GM12878 (cell line): Measurements from ENCODE around the gene ACOT12. TPM values are rescaled to one million over a fixed set of nuclear protein-coding genes. Genes with fewer than 3 reads are reported as not detected.

ENCODE experiments used
- ASH2L ChIP-seq: fragments of 300-600, 200-600 bp; sonication (generic); IDR thresholded peaks from 2 replicates; pipeline ENCODE4 v1.6.1; 2017; ENCODE audit warnings: low read depth, mild to moderate bottlenecking, borderline replicate concordance
- BHLHE40 ChIP-seq, 2 experiments: fragments of 450-650 bp in 1 of 2; IDR thresholded peaks; 2 replicates each; pipeline ENCODE4 v1.6.1; 2011 to 2017; ENCODE audit warnings: low read depth in 2 of 2, borderline replicate concordance in 1 of 2, improper control_type of control experiment in 1 of 2, low read length in 1 of 2, mild to moderate bottlenecking in 1 of 2
- BMI1 ChIP-seq: fragments of 450-650 bp; IDR thresholded peaks from 2 replicates; pipeline ENCODE4 v1.6.1; 2016; ENCODE audit warnings: mild to moderate bottlenecking, moderate library complexity, borderline replicate concordance
- CBX5 ChIP-seq: sonication (generic); IDR thresholded peaks from 2 replicates; pipeline ENCODE4 v1.6.1; 2016; ENCODE audit warnings: low read depth, moderate library complexity, mild to moderate bottlenecking, inconsistent platforms
- EED ChIP-seq: sonication (generic); IDR thresholded peaks from 2 replicates; pipeline ENCODE4 v1.6.1; 2016; ENCODE audit warnings: antibody characterized with exemption, low read depth
- FOXK2 ChIP-seq: fragments of 450-650 bp; IDR thresholded peaks from 2 replicates; pipeline ENCODE4 v1.6.1; 2017; ENCODE audit warnings: mild to moderate bottlenecking, moderate library complexity
- IKZF1 ChIP-seq: fragments of 450-650 bp; conservative IDR thresholded peaks from 2 replicates; pipeline ENCODE4 v1.6.1; 2017; ENCODE audit warnings: antibody characterized with exemption, mild to moderate bottlenecking
- KDM1A ChIP-seq: fragments of 200-600 bp; sonication (generic); IDR thresholded peaks from 2 replicates; pipeline ENCODE4 v1.6.1; 2016; ENCODE audit warnings: borderline replicate concordance
- PML ChIP-seq: IDR thresholded peaks from 2 replicates; pipeline ENCODE4 v1.6.1; 2012; ENCODE audit warnings: low read length, inconsistent platforms
- RELA ChIP-seq: fragments of 450-650 bp; IDR thresholded peaks from 2 replicates; pipeline ENCODE4 v1.8.0; 2014; ENCODE audit warnings: borderline replicate concordance; ENCODE audit not compliant: partially characterized antibody
- SMARCA5 ChIP-seq: fragments of 450-650 bp; IDR thresholded peaks from 2 replicates; pipeline ENCODE4 v1.6.1; 2017; ENCODE audit warnings: mild to moderate bottlenecking
- SP1 ChIP-seq: IDR thresholded peaks from one replicate; pipeline ENCODE4 v1.6.1; 2011; ENCODE audit warnings: low read depth, low read length
- SREBF1 ChIP-seq: IDR thresholded peaks from 2 replicates; pipeline ENCODE4 v1.6.1; 2012; ENCODE audit warnings: mild to moderate bottlenecking, low read length
- YY1 ChIP-seq: IDR thresholded peaks from 2 replicates; pipeline ENCODE4 v1.6.1; 2011; ENCODE audit warnings: low read depth, mild to moderate bottlenecking, low read length
- ZBED1 ChIP-seq: IDR thresholded peaks from 2 replicates; pipeline ENCODE4 v1.6.1; 2016; ENCODE audit warnings: borderline replicate concordance
- polyA plus RNA-seq, 11 experiments: library from polyadenylated mRNA; depleted of rRNA in 4 of 11; unstranded in 6 of 11; stranded (reverse) in 5 of 11; fragments of >200 nt; fragmentation: Nextera tagmentation in 4 of 11; fragmentation: Illumina TruSeq in 1 of 11; extraction: Ambion mirVana in 4 of 11; extraction: Trizol in 1 of 11; gene quantifications; 1 replicate in 1 of 11; 2 replicates in 10 of 11; pipeline versions ENCODE4 v1.2.1 to v1.2.3, GENCODE V29; 2011 to 2016; ENCODE audit warnings: inconsistent platforms in 2 of 11, missing spikeins in 2 of 11, low read depth in 1 of 11
- total RNA-seq, 4 experiments: library from RNA; depleted of rRNA in 3 of 4; stranded (reverse); fragments of >200 nt in 3 of 4; fragmentation: Illumina TruSeq in 1 of 4; extraction: Trizol in 1 of 4; gene quantifications; 2 replicates each; pipeline versions ENCODE4 v1.2.1 to v1.2.3, GENCODE V29; 2013 to 2021
- TF ChIP-seq, protein P1 (sequence below): fragments of 450-650 bp; IDR thresholded peaks from 2 replicates; pipeline ENCODE4 v1.6.1; 2017; ENCODE audit warnings: mild to moderate bottlenecking
- TF ChIP-seq, protein P2 (sequence below): IDR thresholded peaks from 2 replicates; pipeline ENCODE4 v1.6.1; 2012; ENCODE audit warnings: low read length, inconsistent platforms
- TF ChIP-seq, protein P3 (sequence below): fragments of 450-650 bp; formaldehyde crosslinking; IDR thresholded peaks from 2 replicates; pipeline ENCODE4 v1.5.0; 2022; ENCODE audit warnings: mild to moderate bottlenecking, missing genetic modification characterization
- TF ChIP-seq, protein P4 (sequence below): fragments of 450-650 bp; conservative IDR thresholded peaks from 2 replicates; pipeline ENCODE4 v1.6.1; 2017; ENCODE audit warnings: mild to moderate bottlenecking, moderate library complexity
- TF ChIP-seq, protein P5 (sequence below): fragments of 450-650 bp; IDR thresholded peaks from 2 replicates; pipeline ENCODE4 v1.6.1; 2017; ENCODE audit warnings: low read depth, mild to moderate bottlenecking, moderate library complexity

The ACOT12 gene
- total and polyA plus RNA-seq, 10 of the 15 experiments (the other 5 are each of a cell fraction or from before 2014, with no cell fraction given), result 0.08 TPM; not detected in 9

DNA sequence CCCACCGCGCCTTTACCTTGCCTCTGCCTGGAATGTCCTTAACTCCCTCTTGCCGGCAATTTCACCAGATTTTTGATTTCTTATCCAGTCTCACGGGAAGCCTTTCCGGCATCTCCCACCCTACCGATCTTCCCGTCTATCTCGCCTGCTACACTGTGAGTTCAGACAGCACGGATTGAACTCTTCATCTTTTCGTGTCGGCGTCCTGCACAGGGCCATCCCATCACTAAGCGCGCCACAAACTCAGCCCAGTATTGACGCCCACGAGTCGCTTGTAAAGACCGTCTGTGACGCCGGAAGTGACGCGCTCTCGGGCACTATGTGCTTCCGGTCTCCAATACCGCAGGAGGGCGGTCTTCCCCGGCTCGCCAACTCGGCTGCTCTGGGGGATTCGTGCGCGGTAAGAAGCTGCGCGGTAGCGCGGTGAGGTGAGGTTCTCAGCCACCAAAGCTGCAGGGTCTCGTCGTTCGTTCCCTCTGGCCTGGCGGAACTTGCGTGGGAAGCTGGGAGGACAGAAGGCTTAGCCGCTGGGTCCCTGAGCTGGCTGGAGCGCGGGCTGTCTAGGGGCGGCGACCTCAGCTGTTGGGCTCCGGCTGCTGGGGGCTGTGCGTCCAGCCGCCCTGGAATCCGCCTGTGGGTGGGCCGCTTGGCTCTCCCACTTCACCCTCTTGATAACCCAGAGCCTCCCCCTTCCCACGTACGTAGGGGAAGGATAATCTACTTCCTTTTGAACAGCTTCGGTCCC, 92.5 kb downstream of the ACOT12 start, which contains the start of gene ZCCHC9 (continued):
- TF ChIP-seq, protein P1, sequence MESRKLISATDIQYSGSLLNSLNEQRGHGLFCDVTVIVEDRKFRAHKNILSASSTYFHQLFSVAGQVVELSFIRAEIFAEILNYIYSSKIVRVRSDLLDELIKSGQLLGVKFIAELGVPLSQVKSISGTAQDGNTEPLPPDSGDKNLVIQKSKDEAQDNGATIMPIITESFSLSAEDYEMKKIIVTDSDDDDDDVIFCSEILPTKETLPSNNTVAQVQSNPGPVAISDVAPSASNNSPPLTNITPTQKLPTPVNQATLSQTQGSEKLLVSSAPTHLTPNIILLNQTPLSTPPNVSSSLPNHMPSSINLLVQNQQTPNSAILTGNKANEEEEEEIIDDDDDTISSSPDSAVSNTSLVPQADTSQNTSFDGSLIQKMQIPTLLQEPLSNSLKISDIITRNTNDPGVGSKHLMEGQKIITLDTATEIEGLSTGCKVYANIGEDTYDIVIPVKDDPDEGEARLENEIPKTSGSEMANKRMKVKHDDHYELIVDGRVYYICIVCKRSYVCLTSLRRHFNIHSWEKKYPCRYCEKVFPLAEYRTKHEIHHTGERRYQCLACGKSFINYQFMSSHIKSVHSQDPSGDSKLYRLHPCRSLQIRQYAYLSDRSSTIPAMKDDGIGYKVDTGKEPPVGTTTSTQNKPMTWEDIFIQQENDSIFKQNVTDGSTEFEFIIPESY, result no peak
- TF ChIP-seq, protein P2, sequence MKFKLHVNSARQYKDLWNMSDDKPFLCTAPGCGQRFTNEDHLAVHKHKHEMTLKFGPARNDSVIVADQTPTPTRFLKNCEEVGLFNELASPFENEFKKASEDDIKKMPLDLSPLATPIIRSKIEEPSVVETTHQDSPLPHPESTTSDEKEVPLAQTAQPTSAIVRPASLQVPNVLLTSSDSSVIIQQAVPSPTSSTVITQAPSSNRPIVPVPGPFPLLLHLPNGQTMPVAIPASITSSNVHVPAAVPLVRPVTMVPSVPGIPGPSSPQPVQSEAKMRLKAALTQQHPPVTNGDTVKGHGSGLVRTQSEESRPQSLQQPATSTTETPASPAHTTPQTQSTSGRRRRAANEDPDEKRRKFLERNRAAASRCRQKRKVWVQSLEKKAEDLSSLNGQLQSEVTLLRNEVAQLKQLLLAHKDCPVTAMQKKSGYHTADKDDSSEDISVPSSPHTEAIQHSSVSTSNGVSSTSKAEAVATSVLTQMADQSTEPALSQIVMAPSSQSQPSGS, result no peak; the same call in 1 of the 2 replicates
- TF ChIP-seq RELA (peak; percentile 66), YY1 (peak; percentile 71; the same call in 1 of the 2 replicates), SMARCA5 (no peak; the same call in 1 of the 2 replicates), ASH2L (no peak; the same call in 1 of the 2 replicates), SREBF1 (no peak), KDM1A (no peak), IKZF1 (peak; percentile 80), EED (no peak), CBX5 (no peak), ZBED1 (0 out of 2 replicates have a peak, but pooled peaks have one; percentile 36), FOXK2 (peak; percentile 37), BHLHE40 (IDR thresholded peaks at IDR 0.05; ENCODE audit: borderline replicate concordance in 1 of 2, low read depth in 2 of 2, low read length in 1 of 2) (peak; percentile 55 to 74; a peak in 3 of 4 replicates), BMI1 (no peak), SP1 (peak; percentile 20), PML (peak; percentile 89)
- TF ChIP-seq, protein P3, sequence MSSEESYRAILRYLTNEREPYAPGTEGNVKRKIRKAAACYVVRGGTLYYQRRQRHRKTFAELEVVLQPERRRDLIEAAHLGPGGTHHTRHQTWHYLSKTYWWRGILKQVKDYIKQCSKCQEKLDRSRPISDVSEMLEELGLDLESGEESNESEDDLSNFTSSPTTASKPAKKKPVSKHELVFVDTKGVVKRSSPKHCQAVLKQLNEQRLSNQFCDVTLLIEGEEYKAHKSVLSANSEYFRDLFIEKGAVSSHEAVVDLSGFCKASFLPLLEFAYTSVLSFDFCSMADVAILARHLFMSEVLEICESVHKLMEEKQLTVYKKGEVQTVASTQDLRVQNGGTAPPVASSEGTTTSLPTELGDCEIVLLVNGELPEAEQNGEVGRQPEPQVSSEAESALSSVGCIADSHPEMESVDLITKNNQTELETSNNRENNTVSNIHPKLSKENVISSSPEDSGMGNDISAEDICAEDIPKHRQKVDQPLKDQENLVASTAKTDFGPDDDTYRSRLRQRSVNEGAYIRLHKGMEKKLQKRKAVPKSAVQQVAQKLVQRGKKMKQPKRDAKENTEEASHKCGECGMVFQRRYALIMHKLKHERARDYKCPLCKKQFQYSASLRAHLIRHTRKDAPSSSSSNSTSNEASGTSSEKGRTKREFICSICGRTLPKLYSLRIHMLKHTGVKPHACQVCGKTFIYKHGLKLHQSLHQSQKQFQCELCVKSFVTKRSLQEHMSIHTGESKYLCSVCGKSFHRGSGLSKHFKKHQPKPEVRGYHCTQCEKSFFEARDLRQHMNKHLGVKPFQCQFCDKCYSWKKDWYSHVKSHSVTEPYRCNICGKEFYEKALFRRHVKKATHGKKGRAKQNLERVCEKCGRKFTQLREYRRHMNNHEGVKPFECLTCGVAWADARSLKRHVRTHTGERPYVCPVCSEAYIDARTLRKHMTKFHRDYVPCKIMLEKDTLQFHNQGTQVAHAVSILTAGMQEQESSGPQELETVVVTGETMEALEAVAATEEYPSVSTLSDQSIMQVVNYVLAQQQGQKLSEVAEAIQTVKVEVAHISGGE (CRISPR knock-in tag), result no peak
- TF ChIP-seq, protein P4, sequence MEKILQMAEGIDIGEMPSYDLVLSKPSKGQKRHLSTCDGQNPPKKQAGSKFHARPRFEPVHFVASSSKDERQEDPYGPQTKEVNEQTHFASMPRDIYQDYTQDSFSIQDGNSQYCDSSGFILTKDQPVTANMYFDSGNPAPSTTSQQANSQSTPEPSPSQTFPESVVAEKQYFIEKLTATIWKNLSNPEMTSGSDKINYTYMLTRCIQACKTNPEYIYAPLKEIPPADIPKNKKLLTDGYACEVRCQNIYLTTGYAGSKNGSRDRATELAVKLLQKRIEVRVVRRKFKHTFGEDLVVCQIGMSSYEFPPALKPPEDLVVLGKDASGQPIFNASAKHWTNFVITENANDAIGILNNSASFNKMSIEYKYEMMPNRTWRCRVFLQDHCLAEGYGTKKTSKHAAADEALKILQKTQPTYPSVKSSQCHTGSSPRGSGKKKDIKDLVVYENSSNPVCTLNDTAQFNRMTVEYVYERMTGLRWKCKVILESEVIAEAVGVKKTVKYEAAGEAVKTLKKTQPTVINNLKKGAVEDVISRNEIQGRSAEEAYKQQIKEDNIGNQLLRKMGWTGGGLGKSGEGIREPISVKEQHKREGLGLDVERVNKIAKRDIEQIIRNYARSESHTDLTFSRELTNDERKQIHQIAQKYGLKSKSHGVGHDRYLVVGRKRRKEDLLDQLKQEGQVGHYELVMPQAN, result peak; percentile 79
- TF ChIP-seq, protein P5, sequence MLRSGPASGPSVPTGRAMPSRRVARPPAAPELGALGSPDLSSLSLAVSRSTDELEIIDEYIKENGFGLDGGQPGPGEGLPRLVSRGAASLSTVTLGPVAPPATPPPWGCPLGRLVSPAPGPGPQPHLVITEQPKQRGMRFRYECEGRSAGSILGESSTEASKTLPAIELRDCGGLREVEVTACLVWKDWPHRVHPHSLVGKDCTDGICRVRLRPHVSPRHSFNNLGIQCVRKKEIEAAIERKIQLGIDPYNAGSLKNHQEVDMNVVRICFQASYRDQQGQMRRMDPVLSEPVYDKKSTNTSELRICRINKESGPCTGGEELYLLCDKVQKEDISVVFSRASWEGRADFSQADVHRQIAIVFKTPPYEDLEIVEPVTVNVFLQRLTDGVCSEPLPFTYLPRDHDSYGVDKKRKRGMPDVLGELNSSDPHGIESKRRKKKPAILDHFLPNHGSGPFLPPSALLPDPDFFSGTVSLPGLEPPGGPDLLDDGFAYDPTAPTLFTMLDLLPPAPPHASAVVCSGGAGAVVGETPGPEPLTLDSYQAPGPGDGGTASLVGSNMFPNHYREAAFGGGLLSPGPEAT, result peak; percentile 70; the same call in 1 of the 2 replicates
